HepG2 (cell line): Measurements from ENCODE around the gene COL9A3. TPM values are rescaled to one million over a fixed set of nuclear protein-coding genes. Genes with fewer than 3 reads are reported as not detected.

Source experiments
- CHCHD3 ChIP-seq: sonication (generic); formaldehyde crosslinking; IDR thresholded peaks from 2 replicates; pipeline ENCODE4 v1.8.0; 2022; ENCODE audit warnings: mild to moderate bottlenecking, missing genetic modification reagents, moderate library complexity
- CREM ChIP-seq, 2 experiments: sonication (generic) in 1 of 2; formaldehyde crosslinking in 1 of 2; IDR thresholded peaks; 2 replicates each; pipeline versions ENCODE4 v1.4.0 to v1.6.1; 2016 to 2020; ENCODE audit warnings: antibody characterized with exemption in 1 of 2, mild to moderate bottlenecking in 1 of 2, missing genetic modification reagents in 1 of 2
- DNMT1 ChIP-seq: sonication (generic); formaldehyde crosslinking; IDR thresholded peaks from 2 replicates; pipeline ENCODE4 v1.5.1; 2020; ENCODE audit warnings: mild to moderate bottlenecking, missing genetic modification reagents
- DPF2 ChIP-seq: sonication (generic); formaldehyde crosslinking; IDR thresholded peaks from 2 replicates; pipeline ENCODE4 v1.4.0; 2020; ENCODE audit warnings: mild to moderate bottlenecking, low read depth, missing genetic modification reagents, borderline replicate concordance
- ELF4 ChIP-seq: sonication (generic); formaldehyde crosslinking; IDR thresholded peaks from 2 replicates; pipeline ENCODE4 v1.5.0; 2020; ENCODE audit warnings: missing genetic modification reagents, mild to moderate bottlenecking, moderate library complexity, borderline replicate concordance
- FOXM1 ChIP-seq: sonication (generic); formaldehyde crosslinking; IDR thresholded peaks from 2 replicates; pipeline ENCODE4 v1.5.0; 2020; ENCODE audit warnings: missing genetic modification reagents
- HOXA3 ChIP-seq: sonication (generic); formaldehyde crosslinking; IDR thresholded peaks from 2 replicates; pipeline ENCODE4 v1.5.0; 2020; ENCODE audit warnings: missing genetic modification reagents
- KLF16 ChIP-seq, 2 experiments: sonication (generic) in 1 of 2; formaldehyde crosslinking in 1 of 2; IDR thresholded peaks; 2 replicates each; pipeline versions ENCODE4 v1.6.1 to v1.8.0; 2016 to 2023; ENCODE audit warnings: missing genetic modification reagents in 2 of 2, missing compliant biosample characterization in 1 of 2
- KLF6 ChIP-seq: IDR thresholded peaks from 2 replicates; pipeline ENCODE4 v1.8.0; 2016; ENCODE audit warnings: missing biosample characterization, missing genetic modification reagents
- MIXL1 ChIP-seq: IDR thresholded peaks from 2 replicates; pipeline ENCODE4 v1.6.1; 2016
- MXI1 ChIP-seq: IDR thresholded peaks from 3 replicates; pipeline ENCODE4 v1.6.1; 2012; ENCODE audit warnings: low read depth, low read length, inconsistent platforms, borderline replicate concordance
- MYNN ChIP-seq: sonication (generic); formaldehyde crosslinking; IDR thresholded peaks from 2 replicates; pipeline ENCODE4 v1.4.0; 2020; ENCODE audit warnings: mild to moderate bottlenecking, low read depth, missing genetic modification reagents
- PRMT3 ChIP-seq: sonication (generic); formaldehyde crosslinking; IDR thresholded peaks from 2 replicates; pipeline ENCODE4 v1.8.1; 2022; ENCODE audit warnings: low read depth, mild to moderate bottlenecking, moderate library complexity, missing genetic modification reagents, borderline replicate concordance
- RBAK ChIP-seq: sonication (generic); formaldehyde crosslinking; IDR thresholded peaks from 2 replicates; pipeline ENCODE4 v1.5.1; 2020; ENCODE audit warnings: mild to moderate bottlenecking, missing genetic modification reagents
- TBX2 ChIP-seq: sonication (generic); formaldehyde crosslinking; IDR thresholded peaks from 2 replicates; pipeline ENCODE4 v1.5.0; 2020; ENCODE audit warnings: missing genetic modification reagents, mild to moderate bottlenecking, borderline replicate concordance
- TRIM22 ChIP-seq: fragments of 450-650 bp; IDR thresholded peaks from 2 replicates; pipeline ENCODE4 v1.6.1; 2017
- ZNF235 ChIP-seq: sonication (generic); formaldehyde crosslinking; IDR thresholded peaks from 2 replicates; pipeline ENCODE4 v1.8.1; 2023; ENCODE audit warnings: mild to moderate bottlenecking, missing genetic modification reagents, borderline replicate concordance
- ZNF280D ChIP-seq: sonication (generic); formaldehyde crosslinking; IDR thresholded peaks from 2 replicates; pipeline ENCODE4 v1.5.1; 2020; ENCODE audit warnings: mild to moderate bottlenecking, missing genetic modification reagents
- ZNF34 ChIP-seq: sonication (generic); formaldehyde crosslinking; IDR thresholded peaks from 2 replicates; pipeline ENCODE4 v1.4.0; 2020; ENCODE audit warnings: mild to moderate bottlenecking, missing genetic modification reagents, borderline replicate concordance
- ZNF747 ChIP-seq: sonication (generic); formaldehyde crosslinking; IDR thresholded peaks from 2 replicates; pipeline ENCODE4 v1.8.1; 2023; ENCODE audit warnings: missing genetic modification reagents, mild to moderate bottlenecking, borderline replicate concordance
- polyA plus RNA-seq, 8 experiments: library from polyadenylated mRNA; depleted of rRNA in 3 of 8; stranded (reverse) in 7 of 8; unstranded in 1 of 8; fragments of >200 nt; fragmentation: Illumina TruSeq in 4 of 8; extraction: Trizol in 4 of 8; gene quantifications; 2 replicates each; pipeline versions ENCODE4 v1.2.1 to v1.2.3, GENCODE V29; 2011 to 2016; ENCODE audit warnings: low read depth in 4 of 8, missing spikeins in 1 of 8, mixed read lengths in 1 of 8; ENCODE audit not compliant: insufficient read depth in 1 of 8
- total RNA-seq, 5 experiments: library from RNA; depleted of rRNA; stranded (reverse); fragments of >200 nt; fragmentation: Illumina TruSeq; extraction: Trizol; gene quantifications; 2 replicates each; pipeline ENCODE4 v1.2.3, GENCODE V29; 2016; ENCODE audit warnings: low read depth in 1 of 5
- TF ChIP-seq, protein P1 (sequence below): IDR thresholded peaks from 2 replicates; pipeline ENCODE4 v1.6.1; 2016; ENCODE audit warnings: missing compliant biosample characterization, missing genetic modification reagents, borderline replicate concordance
- TF ChIP-seq, protein P2 (sequence below): sonication (generic); formaldehyde crosslinking; conservative IDR thresholded peaks from 2 replicates; pipeline ENCODE4 v1.8.0; 2022; ENCODE audit warnings: low read depth, missing genetic modification reagents

The COL9A3 gene
- total and polyA plus RNA-seq, 2 of the 13 experiments (the other 11 are each of a cell fraction or from before 2014, with no cell fraction given): 155 to 204 TPM

DNA sequence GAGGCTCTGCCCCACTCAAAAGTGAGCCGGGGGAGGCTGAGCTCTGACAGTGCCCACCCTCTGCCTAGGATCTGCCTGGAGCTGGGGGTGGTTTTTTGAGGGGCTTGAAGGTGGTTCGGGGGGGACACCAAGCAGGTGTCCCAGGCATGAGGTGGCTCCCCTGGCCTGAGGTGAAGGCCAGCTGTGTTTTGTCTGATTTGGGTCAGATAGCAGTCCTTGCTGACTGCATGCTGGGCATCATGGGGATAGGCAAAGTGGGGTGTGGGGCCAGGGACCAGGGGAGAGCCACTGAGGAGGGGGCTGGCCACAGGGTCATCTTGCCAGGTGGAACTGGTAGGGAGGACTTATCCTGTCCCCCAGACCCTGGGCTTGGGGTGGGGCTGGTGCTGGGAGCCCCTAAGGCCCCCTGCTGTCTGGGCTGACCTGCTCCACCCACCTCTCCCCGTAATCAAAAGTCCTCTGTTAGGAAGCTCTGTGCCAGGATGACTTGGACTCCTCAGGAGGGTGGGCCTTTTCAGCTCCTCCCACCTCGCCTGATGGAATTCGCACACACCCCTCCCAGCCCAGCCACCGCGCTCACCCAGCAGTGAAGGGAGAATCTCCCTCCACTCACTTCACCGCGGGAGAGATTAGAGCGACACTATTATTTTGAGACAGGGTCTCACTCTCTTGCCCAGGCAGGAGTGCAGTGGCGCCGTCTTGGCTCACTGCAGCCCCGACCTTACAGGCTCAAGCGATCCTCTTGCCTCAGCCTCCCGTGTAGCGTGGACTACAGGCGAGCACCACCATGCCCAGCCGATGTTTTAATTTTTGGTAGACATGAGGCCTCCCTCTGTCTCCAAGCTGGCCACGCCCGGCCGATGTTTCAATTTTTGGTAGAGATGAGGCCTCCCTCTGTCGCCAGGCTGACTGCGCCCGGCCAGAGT lies 1.5 kb upstream of the COL9A3 start (continued):
- no peak for TF ChIP-seq TBX2
- 0 out of 2 replicates have a peak, but pooled peaks have one; percentile 14 for TF ChIP-seq ZNF747 (CRISPR knock-in tag)
- TF ChIP-seq ELF4 (CRISPR knock-in tag): no peak
- TF ChIP-seq FOXM1: no peak
- TF ChIP-seq, protein P1, sequence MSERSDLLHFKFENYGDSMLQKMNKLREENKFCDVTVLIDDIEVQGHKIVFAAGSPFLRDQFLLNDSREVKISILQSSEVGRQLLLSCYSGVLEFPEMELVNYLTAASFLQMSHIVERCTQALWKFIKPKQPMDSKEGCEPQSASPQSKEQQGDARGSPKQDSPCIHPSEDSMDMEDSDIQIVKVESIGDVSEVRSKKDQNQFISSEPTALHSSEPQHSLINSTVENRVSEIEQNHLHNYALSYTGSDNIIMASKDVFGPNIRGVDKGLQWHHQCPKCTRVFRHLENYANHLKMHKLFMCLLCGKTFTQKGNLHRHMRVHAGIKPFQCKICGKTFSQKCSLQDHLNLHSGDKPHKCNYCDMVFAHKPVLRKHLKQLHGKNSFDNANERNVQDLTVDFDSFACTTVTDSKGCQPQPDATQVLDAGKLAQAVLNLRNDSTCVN (CRISPR knock-in tag): no peak
- no peak for TF ChIP-seq MXI1
- TF ChIP-seq CREM (IDR thresholded peaks at IDR 0.05): no peak; the same call in 1 of the 2 replicates
- TF ChIP-seq CREM (CRISPR knock-in tag; IDR thresholded peaks at IDR 0.05): no peak
- no peak for TF ChIP-seq TRIM22
- TF ChIP-seq, protein P2, sequence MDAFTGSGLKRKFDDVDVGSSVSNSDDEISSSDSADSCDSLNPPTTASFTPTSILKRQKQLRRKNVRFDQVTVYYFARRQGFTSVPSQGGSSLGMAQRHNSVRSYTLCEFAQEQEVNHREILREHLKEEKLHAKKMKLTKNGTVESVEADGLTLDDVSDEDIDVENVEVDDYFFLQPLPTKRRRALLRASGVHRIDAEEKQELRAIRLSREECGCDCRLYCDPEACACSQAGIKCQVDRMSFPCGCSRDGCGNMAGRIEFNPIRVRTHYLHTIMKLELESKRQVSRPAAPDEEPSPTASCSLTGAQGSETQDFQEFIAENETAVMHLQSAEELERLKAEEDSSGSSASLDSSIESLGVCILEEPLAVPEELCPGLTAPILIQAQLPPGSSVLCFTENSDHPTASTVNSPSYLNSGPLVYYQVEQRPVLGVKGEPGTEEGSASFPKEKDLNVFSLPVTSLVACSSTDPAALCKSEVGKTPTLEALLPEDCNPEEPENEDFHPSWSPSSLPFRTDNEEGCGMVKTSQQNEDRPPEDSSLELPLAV (CRISPR knock-in tag): no peak
- no peak for TF ChIP-seq MIXL1
- no peak for TF ChIP-seq DPF2 (CRISPR knock-in tag)
- TF ChIP-seq CHCHD3 (CRISPR knock-in tag): no peak
- peak in 1 of 2 experiments; percentile 54; a peak in 2 of 4 replicates for TF ChIP-seq KLF16 (CRISPR knock-in tag; IDR thresholded peaks at IDR 0.05)
- peak; percentile 51; the same call in 1 of the 2 replicates for TF ChIP-seq HOXA3 (CRISPR knock-in tag)
- TF ChIP-seq PRMT3 (CRISPR knock-in tag): no peak
- peak; percentile 67; the same call in 1 of the 2 replicates for TF ChIP-seq ZNF34 (CRISPR knock-in tag)
- no peak for TF ChIP-seq KLF6 (CRISPR knock-in tag)
- no peak for TF ChIP-seq ZNF235 (CRISPR knock-in tag)
- no peak for TF ChIP-seq MYNN (CRISPR knock-in tag)
- no peak for TF ChIP-seq RBAK (CRISPR knock-in tag)
- peak; percentile 81; the same call in 1 of the 2 replicates for TF ChIP-seq ZNF280D
- 0 out of 2 replicates have a peak, but pooled peaks have one; percentile 35 for TF ChIP-seq DNMT1 (CRISPR knock-in tag)
